ENCODE data around the gene DAGLA. TPM values are rescaled to one million over a fixed set of nuclear protein-coding genes. Genes with fewer than 3 reads are reported as not detected.

Gene DAGLA
- total and polyA plus RNA-seq, 2 of the 13 experiments (the other 11 are each of a cell fraction or from before 2014, with no cell fraction given), result 2.6 to 3.9 TPM

- ChIA-PET CTCF (ENCODE audit: low intra/inter-chr PET ratio, low total read pairs) (no interaction called here), POLR2A (interaction anchor here (1.2 to 1.8 kb wide), 2 partner anchors 15 to 31 kb away, joined by 3 to 7 read pairs; no protein-coding TSS in a partner anchor)
- WGBS (ENCODE audit: low lambda C conversion rate), result 94% methylated on average over 10 of the region's 11 CpGs
- ATAC-seq (no peak), FAIRE-seq (no peak), DNase-seq (ENCODE audit: low spot score) (no peak)
- no TSS peak for BruUV-seq (replicated peaks)
- in situ Hi-C loops (cut with HindIII; ENCODE audit: extremely low pct_ligation_motif_present, low pct_unique_long_range_greater_than_20kb), result no loop called here
- Histone ChIP-seq H3K4me3 (replicated peaks in 1 of 3; ENCODE audit: insufficient read depth in 1 of 3, low read depth in 2 of 3, low read length in 3 of 3) (no peak overlapping the region), H3K27ac (ENCODE audit: extremely low read length, insufficient read depth, low read length) (no peak overlapping the region), H4K20me1 (ENCODE audit: insufficient read depth, low read length) (peaks cover 11% of the 10 kb centered on the region), H3K36me3 (replicated peaks in 1 of 2; ENCODE audit: control insufficient read depth in 1 of 2, insufficient read depth in 2 of 2, low read length in 2 of 2) (0 out of 5 replicates have a peak, but pooled peaks cover 0 to 2% of the 10 kb centered on the region in 2 experiments), H3K27me3 (ENCODE audit: control insufficient read depth in 1 of 2, insufficient read depth in 2 of 2, low read length in 2 of 2) (no peaks in the 10 kb centered on the region), H2AFZ (ENCODE audit: low read length) (no peak overlapping the region), H3K79me2 (ENCODE audit: insufficient read depth, low read length) (peaks cover 24% of the 10 kb centered on the region), H3K4me1 (ENCODE audit: insufficient read depth, low read length) (peaks cover 56% of the 10 kb centered on the region), H3K9ac (ENCODE audit: insufficient read depth, low read depth, low read length) (no peak overlapping the region), H3K9me3 (ENCODE audit: low read length) (no peaks in the 10 kb centered on the region), H3K4me2 (ENCODE audit: low read depth, low read length) (no peak overlapping the region)
- TF ChIP-seq ZNF674 (CRISPR knock-in tag; IDR thresholded peaks at IDR 0.05; ENCODE audit: low read depth) (no peak), GPBP1L1 (CRISPR knock-in tag; IDR thresholded peaks at IDR 0.05) (no peak), BRCA1 (CRISPR knock-in tag; IDR thresholded peaks at IDR 0.05) (no peak), FOXA3 (CRISPR knock-in tag; IDR thresholded peaks at IDR 0.05) (no peak), MLLT10 (CRISPR knock-in tag; IDR thresholded peaks at IDR 0.05) (no peak)
- TF ChIP-seq, protein P1, sequence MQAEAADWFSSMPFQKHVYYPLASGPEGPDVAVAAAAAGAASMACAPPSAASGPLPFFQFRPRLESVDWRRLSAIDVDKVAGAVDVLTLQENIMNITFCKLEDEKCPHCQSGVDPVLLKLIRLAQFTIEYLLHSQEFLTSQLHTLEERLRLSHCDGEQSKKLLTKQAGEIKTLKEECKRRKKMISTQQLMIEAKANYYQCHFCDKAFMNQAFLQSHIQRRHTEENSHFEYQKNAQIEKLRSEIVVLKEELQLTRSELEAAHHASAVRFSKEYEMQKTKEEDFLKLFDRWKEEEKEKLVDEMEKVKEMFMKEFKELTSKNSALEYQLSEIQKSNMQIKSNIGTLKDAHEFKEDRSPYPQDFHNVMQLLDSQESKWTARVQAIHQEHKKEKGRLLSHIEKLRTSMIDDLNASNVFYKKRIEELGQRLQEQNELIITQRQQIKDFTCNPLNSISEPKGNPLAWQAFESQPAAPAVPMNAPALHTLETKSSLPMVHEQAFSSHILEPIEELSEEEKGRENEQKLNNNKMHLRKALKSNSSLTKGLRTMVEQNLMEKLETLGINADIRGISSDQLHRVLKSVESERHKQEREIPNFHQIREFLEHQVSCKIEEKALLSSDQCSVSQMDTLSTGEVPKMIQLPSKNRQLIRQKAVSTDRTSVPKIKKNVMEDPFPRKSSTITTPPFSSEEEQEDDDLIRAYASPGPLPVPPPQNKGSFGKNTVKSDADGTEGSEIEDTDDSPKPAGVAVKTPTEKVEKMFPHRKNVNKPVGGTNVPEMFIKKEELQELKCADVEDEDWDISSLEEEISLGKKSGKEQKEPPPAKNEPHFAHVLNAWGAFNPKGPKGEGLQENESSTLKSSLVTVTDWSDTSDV (CRISPR knock-in tag; IDR thresholded peaks at IDR 0.05), result no peak
- TF ChIP-seq, protein P2, sequence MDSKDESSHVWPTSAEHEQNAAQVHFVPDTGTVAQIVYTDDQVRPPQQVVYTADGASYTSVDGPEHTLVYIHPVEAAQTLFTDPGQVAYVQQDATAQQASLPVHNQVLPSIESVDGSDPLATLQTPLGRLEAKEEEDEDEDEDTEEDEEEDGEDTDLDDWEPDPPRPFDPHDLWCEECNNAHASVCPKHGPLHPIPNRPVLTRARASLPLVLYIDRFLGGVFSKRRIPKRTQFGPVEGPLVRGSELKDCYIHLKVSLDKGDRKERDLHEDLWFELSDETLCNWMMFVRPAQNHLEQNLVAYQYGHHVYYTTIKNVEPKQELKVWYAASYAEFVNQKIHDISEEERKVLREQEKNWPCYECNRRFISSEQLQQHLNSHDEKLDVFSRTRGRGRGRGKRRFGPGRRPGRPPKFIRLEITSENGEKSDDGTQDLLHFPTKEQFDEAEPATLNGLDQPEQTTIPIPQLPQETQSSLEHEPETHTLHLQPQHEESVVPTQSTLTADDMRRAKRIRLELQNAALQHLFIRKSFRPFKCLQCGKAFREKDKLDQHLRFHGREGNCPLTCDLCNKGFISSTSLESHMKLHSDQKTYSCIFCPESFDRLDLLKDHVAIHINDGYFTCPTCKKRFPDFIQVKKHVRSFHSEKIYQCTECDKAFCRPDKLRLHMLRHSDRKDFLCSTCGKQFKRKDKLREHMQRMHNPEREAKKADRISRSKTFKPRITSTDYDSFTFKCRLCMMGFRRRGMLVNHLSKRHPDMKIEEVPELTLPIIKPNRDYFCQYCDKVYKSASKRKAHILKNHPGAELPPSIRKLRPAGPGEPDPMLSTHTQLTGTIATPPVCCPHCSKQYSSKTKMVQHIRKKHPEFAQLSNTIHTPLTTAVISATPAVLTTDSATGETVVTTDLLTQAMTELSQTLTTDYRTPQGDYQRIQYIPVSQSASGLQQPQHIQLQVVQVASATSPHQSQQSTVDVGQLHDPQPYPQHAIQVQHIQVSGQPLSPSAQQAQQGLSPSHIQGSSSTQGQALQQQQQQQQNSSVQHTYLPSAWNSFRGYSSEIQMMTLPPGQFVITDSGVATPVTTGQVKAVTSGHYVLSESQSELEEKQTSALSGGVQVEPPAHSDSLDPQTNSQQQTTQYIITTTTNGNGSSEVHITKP (CRISPR knock-in tag; IDR thresholded peaks at IDR 0.05; ENCODE audit: low read depth), result no peak
- intact Hi-C loops (cut with micrococcal nuclease; ENCODE audit: unreplicated experiment), result no loop called here
These were observed 18.2 kb downstream of the DAGLA start for GRCh38 chr11:61698173-61698948.
